ENCODE data around the gene USP53. TPM values are rescaled to one million over a fixed set of nuclear protein-coding genes. Genes with fewer than 3 reads are reported as not detected.

USP53 gene
- total RNA-seq, 1 experiment from 2014 or later: 20.1 TPM

DNA sequence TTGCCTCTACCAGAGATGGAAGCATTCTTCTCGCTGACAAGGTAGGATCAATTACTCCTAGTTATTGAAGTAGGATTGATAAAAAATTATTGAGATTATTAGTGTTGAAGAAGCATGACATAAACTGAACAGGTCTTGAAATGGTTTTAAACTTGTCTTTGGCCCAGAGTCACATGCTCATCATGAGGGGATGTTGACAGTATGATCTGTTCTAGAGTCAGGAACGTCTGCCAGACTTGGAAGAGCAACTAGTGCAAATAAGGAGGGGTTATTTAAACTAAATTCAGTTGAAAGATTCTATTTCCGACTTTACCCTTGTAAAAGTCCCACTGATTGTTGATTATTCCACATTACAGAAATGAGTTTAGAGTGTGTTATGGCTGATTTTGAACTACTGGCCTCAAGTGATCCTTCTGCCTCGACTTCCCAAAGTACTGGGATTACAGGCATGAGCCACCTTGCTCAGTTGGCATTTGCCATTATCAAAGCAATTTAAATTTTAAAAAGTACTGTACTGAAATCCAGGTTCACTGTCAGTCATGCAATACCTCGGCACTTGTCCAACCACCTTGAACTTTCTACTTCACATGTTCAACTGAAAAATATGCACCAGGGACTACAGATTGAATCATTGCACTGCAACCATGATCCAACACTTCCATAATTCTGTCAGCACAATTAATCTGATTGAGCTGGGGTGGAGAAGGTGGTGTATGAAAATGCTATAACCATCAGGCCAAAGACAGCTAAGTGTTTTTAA is 89.7 kb downstream of the USP53 start (continued):
- TF ChIP-seq, protein P1, sequence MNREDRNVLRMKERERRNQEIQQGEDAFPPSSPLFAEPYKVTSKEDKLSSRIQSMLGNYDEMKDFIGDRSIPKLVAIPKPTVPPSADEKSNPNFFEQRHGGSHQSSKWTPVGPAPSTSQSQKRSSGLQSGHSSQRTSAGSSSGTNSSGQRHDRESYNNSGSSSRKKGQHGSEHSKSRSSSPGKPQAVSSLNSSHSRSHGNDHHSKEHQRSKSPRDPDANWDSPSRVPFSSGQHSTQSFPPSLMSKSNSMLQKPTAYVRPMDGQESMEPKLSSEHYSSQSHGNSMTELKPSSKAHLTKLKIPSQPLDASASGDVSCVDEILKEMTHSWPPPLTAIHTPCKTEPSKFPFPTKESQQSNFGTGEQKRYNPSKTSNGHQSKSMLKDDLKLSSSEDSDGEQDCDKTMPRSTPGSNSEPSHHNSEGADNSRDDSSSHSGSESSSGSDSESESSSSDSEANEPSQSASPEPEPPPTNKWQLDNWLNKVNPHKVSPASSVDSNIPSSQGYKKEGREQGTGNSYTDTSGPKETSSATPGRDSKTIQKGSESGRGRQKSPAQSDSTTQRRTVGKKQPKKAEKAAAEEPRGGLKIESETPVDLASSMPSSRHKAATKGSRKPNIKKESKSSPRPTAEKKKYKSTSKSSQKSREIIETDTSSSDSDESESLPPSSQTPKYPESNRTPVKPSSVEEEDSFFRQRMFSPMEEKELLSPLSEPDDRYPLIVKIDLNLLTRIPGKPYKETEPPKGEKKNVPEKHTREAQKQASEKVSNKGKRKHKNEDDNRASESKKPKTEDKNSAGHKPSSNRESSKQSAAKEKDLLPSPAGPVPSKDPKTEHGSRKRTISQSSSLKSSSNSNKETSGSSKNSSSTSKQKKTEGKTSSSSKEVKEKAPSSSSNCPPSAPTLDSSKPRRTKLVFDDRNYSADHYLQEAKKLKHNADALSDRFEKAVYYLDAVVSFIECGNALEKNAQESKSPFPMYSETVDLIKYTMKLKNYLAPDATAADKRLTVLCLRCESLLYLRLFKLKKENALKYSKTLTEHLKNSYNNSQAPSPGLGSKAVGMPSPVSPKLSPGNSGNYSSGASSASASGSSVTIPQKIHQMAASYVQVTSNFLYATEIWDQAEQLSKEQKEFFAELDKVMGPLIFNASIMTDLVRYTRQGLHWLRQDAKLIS (CRISPR knock-in tag; IDR thresholded peaks at IDR 0.05; ENCODE audit: borderline replicate concordance): no peak
- TF ChIP-seq, protein P2, sequence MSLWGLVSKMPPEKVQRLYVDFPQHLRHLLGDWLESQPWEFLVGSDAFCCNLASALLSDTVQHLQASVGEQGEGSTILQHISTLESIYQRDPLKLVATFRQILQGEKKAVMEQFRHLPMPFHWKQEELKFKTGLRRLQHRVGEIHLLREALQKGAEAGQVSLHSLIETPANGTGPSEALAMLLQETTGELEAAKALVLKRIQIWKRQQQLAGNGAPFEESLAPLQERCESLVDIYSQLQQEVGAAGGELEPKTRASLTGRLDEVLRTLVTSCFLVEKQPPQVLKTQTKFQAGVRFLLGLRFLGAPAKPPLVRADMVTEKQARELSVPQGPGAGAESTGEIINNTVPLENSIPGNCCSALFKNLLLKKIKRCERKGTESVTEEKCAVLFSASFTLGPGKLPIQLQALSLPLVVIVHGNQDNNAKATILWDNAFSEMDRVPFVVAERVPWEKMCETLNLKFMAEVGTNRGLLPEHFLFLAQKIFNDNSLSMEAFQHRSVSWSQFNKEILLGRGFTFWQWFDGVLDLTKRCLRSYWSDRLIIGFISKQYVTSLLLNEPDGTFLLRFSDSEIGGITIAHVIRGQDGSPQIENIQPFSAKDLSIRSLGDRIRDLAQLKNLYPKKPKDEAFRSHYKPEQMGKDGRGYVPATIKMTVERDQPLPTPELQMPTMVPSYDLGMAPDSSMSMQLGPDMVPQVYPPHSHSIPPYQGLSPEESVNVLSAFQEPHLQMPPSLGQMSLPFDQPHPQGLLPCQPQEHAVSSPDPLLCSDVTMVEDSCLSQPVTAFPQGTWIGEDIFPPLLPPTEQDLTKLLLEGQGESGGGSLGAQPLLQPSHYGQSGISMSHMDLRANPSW (CRISPR knock-in tag; conservative IDR thresholded peaks at IDR 0.05; ENCODE audit: low read depth): no peak
- TF ChIP-seq TCF7 (CRISPR knock-in tag; IDR thresholded peaks at IDR 0.05; ENCODE audit: low read depth): no peak
- no peak for TF ChIP-seq FOXK1 (CRISPR knock-in tag; IDR thresholded peaks at IDR 0.05)
- no peak for TF ChIP-seq ZNF138 (CRISPR knock-in tag; conservative IDR thresholded peaks at IDR 0.05)
- TF ChIP-seq FOXP1 (CRISPR knock-in tag; IDR thresholded peaks at IDR 0.05; ENCODE audit: borderline replicate concordance): no peak
- TF ChIP-seq, protein P3, sequence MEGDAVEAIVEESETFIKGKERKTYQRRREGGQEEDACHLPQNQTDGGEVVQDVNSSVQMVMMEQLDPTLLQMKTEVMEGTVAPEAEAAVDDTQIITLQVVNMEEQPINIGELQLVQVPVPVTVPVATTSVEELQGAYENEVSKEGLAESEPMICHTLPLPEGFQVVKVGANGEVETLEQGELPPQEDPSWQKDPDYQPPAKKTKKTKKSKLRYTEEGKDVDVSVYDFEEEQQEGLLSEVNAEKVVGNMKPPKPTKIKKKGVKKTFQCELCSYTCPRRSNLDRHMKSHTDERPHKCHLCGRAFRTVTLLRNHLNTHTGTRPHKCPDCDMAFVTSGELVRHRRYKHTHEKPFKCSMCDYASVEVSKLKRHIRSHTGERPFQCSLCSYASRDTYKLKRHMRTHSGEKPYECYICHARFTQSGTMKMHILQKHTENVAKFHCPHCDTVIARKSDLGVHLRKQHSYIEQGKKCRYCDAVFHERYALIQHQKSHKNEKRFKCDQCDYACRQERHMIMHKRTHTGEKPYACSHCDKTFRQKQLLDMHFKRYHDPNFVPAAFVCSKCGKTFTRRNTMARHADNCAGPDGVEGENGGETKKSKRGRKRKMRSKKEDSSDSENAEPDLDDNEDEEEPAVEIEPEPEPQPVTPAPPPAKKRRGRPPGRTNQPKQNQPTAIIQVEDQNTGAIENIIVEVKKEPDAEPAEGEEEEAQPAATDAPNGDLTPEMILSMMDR (IDR thresholded peaks at IDR 0.05): no peak

DNA sequence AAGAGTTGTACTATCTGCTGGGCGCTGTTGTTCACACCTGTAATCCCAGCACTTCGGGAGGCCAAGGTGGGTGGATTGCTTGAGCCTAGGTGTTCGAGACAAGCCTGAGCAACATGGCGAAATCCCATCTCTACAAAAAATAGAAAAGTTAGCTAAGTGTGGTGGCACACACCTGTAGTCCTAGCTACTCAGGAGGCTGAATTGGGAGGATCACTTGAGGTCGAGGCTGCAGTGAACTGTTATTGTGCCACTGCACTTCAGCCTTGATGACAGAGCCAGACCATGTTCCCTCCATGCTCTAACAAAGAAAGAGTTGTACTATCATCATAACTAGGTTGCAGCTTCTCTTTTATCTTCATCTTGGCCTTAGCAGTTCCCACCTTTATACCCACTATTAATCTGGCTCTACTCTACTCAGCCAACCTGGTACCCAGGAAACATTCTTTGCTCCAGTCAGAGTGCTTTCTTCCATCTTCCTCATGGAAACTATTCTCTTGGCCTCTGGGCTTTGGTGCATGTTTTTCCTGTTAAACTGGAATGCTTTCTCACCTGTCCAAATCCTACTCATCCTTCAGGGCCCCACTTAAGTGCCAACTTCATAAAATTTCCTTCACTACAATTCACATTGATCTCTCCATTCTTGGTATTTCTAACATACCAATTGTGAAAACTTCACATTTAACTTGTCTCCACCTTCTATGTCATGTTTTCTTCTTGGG is 91.2 kb downstream of the USP53 start:
- POLR2A ChIA-PET: no interaction called here
- DNase-seq (ENCODE audit: low spot score): no peak
- no peak for ATAC-seq
- H3K4me3 Mint-ChIP-seq: no peak overlapping the region
- H3K27ac Mint-ChIP-seq: no peak overlapping the region
- H3K9me3 Mint-ChIP-seq: no peaks in the 10 kb centered on the region
- no peaks in the 10 kb centered on the region; the same call in 1 of the 2 replicates for H3K27me3 Mint-ChIP-seq (ENCODE audit: low read depth)
- peaks cover 18% of the 10 kb centered on the region for H3K4me1 Mint-ChIP-seq
- H3K36me3 Mint-ChIP-seq: peaks cover 4% of the 10 kb centered on the region; the same call in 1 of the 2 replicates
- CTCF ChIA-PET: no interaction called here
- TF ChIP-seq ATF1 (CRISPR knock-in tag; IDR thresholded peaks at IDR 0.05): no peak
- no peak for TF ChIP-seq ZNF263 (CRISPR knock-in tag; IDR thresholded peaks at IDR 0.05; ENCODE audit: low read depth)
- TF ChIP-seq SOX15 (CRISPR knock-in tag; IDR thresholded peaks at IDR 0.05): no peak
- no peak for TF ChIP-seq SP1 (CRISPR knock-in tag; conservative IDR thresholded peaks at IDR 0.05)
- TF ChIP-seq TP53 (CRISPR knock-in tag; IDR thresholded peaks at IDR 0.05): no peak
- TF ChIP-seq, protein P4, sequence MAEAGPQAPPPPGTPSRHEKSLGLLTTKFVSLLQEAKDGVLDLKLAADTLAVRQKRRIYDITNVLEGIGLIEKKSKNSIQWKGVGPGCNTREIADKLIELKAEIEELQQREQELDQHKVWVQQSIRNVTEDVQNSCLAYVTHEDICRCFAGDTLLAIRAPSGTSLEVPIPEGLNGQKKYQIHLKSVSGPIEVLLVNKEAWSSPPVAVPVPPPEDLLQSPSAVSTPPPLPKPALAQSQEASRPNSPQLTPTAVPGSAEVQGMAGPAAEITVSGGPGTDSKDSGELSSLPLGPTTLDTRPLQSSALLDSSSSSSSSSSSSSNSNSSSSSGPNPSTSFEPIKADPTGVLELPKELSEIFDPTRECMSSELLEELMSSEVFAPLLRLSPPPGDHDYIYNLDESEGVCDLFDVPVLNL (CRISPR knock-in tag; IDR thresholded peaks at IDR 0.05; ENCODE audit: borderline replicate concordance, low read depth): no peak
- TF ChIP-seq ZNF317 (CRISPR knock-in tag; IDR thresholded peaks at IDR 0.05; ENCODE audit: borderline replicate concordance, low read depth): no peak
- TF ChIP-seq, protein P5, sequence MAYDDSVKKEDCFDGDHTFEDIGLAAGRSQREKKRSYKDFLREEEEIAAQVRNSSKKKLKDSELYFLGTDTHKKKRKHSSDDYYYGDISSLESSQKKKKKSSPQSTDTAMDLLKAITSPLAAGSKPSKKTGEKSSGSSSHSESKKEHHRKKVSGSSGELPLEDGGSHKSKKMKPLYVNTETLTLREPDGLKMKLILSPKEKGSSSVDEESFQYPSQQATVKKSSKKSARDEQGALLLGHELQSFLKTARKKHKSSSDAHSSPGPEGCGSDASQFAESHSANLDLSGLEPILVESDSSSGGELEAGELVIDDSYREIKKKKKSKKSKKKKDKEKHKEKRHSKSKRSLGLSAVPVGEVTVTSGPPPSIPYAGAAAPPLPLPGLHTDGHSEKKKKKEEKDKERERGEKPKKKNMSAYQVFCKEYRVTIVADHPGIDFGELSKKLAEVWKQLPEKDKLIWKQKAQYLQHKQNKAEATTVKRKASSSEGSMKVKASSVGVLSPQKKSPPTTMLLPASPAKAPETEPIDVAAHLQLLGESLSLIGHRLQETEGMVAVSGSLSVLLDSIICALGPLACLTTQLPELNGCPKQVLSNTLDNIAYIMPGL (CRISPR knock-in tag; IDR thresholded peaks at IDR 0.05): no peak
- no peak for TF ChIP-seq NR3C1 (CRISPR knock-in tag; conservative IDR thresholded peaks at IDR 0.05; ENCODE audit: low read depth)
- TF ChIP-seq, protein P6, sequence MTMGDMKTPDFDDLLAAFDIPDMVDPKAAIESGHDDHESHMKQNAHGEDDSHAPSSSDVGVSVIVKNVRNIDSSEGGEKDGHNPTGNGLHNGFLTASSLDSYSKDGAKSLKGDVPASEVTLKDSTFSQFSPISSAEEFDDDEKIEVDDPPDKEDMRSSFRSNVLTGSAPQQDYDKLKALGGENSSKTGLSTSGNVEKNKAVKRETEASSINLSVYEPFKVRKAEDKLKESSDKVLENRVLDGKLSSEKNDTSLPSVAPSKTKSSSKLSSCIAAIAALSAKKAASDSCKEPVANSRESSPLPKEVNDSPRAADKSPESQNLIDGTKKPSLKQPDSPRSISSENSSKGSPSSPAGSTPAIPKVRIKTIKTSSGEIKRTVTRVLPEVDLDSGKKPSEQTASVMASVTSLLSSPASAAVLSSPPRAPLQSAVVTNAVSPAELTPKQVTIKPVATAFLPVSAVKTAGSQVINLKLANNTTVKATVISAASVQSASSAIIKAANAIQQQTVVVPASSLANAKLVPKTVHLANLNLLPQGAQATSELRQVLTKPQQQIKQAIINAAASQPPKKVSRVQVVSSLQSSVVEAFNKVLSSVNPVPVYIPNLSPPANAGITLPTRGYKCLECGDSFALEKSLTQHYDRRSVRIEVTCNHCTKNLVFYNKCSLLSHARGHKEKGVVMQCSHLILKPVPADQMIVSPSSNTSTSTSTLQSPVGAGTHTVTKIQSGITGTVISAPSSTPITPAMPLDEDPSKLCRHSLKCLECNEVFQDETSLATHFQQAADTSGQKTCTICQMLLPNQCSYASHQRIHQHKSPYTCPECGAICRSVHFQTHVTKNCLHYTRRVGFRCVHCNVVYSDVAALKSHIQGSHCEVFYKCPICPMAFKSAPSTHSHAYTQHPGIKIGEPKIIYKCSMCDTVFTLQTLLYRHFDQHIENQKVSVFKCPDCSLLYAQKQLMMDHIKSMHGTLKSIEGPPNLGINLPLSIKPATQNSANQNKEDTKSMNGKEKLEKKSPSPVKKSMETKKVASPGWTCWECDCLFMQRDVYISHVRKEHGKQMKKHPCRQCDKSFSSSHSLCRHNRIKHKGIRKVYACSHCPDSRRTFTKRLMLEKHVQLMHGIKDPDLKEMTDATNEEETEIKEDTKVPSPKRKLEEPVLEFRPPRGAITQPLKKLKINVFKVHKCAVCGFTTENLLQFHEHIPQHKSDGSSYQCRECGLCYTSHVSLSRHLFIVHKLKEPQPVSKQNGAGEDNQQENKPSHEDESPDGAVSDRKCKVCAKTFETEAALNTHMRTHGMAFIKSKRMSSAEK (CRISPR knock-in tag; IDR thresholded peaks at IDR 0.05; ENCODE audit: borderline replicate concordance): no peak
